Stimulated activated CD4-positive, alpha-beta T cell treated with anti-CD3 and anti-CD28 coated beads, Interleukin-2, amount 100 ng/mL, for 4 hours (primary cell): ENCODE results near the gene ZXDB.
"Not testable (repeated sequence)": the region's sequence is repeated elsewhere in the genome, so short reads cannot be mapped to it uniquely, and the experiment has no call there.

ENCODE experiments used
- DNase-seq: peaks from one replicate; pipeline ENCODE4 v3.0.0-alpha.2; 2020; ENCODE audit warnings: low read depth

The ZXDB gene

GRCh38 chrX:57591284-57592159, at the start of gene ZXDB:
ZXDB (plus strand) TSS chrX:57592011; CDS start chrX:57592049, 38 bp downstream.
- not testable (repeated sequence) for DNase-seq

- no peak for DNase-seq
These were observed 26.6 kb upstream of the ZXDB start for GRCh38 chrX:57565198-57565597.

GRCh38 chrX:57573754-57574153, 18.1 kb upstream of the ZXDB start:
- DNase-seq: no peak

- not testable (repeated sequence) for DNase-seq
These were observed 8.9 kb upstream of the ZXDB start for GRCh38 chrX:57582948-57583347.

GRCh38 chrX:57583477-57583876, 8.3 kb upstream of the ZXDB start:
- no peak for DNase-seq

- DNase-seq: no peak
These were observed 5.5 kb upstream of the ZXDB start for GRCh38 chrX:57586360-57586759.

- DNase-seq: no peak
These were observed 4.7 kb upstream of the ZXDB start for GRCh38 chrX:57587062-57587461.

GRCh38 chrX:57587607-57588006, 4.2 kb upstream of the ZXDB start:
- DNase-seq: no peak

- DNase-seq: not testable (repeated sequence)
These were observed 516 bp downstream of the ZXDB start for GRCh38 chrX:57592160-57592893.

GRCh38 chrX:57592894-57593215, 1.0 kb downstream of the ZXDB start:
- not testable (repeated sequence) for DNase-seq

GRCh38 chrX:57595381-57595811, 3.6 kb downstream of the ZXDB start:
- no peak for DNase-seq

GRCh38 chrX:57596109-57596508, 4.3 kb downstream of the ZXDB start:
- DNase-seq: no peak

- no peak for DNase-seq
These were observed 4.7 kb downstream of the ZXDB start for GRCh38 chrX:57596516-57596915.

GRCh38 chrX:57607295-57608187, 15.7 kb downstream of the ZXDB start:
- DNase-seq: no peak

GRCh38 chrX:57613351-57613750, 21.5 kb downstream of the ZXDB start:
- not testable (repeated sequence) for DNase-seq

GRCh38 chrX:57629438-57629837, 37.6 kb downstream of the ZXDB start:
- not testable (repeated sequence) for DNase-seq

GRCh38 chrX:57640674-57641016, 48.8 kb downstream of the ZXDB start:
- no peak for DNase-seq

- DNase-seq: no peak
These were observed 49.5 kb downstream of the ZXDB start for GRCh38 chrX:57641338-57641737.

- DNase-seq: no peak
These were observed 51.9 kb downstream of the ZXDB start for GRCh38 chrX:57643698-57644097.

- DNase-seq: no peak
These were observed 55.2 kb downstream of the ZXDB start for GRCh38 chrX:57647020-57647419.
